Parathyroid adenoma (tissue), 2 donors: ENCODE measurements around the gene PDE7B.

ENCODE experiments used
- H2AFZ ChIP-seq: fragments of 300-600 bp; sonication (generic); one replicate; pipeline ENCODE4 v1.7.0; 2017; ENCODE audit warnings: antibody characterized with exemption, mild to moderate bottlenecking
- H3K27ac ChIP-seq: fragments of 300-600 bp; sonication (generic); one replicate; pipeline ENCODE4 v1.7.0; 2017
- H3K27me3 ChIP-seq: fragments of 300-600 bp; sonication (generic); one replicate; pipeline ENCODE4 v1.7.0; 2017; ENCODE audit warnings: low read length; ENCODE audit not compliant: control insufficient read depth, insufficient read depth
- H3K36me3 ChIP-seq: fragments of 300-600 bp; sonication (generic); one replicate; pipeline ENCODE4 v1.7.0; 2017; ENCODE audit warnings: low read length; ENCODE audit not compliant: control insufficient read depth, insufficient read depth
- H3K4me1 ChIP-seq: fragments of 300-600 bp; sonication (generic); one replicate; pipeline ENCODE4 v1.7.0; 2017; ENCODE audit warnings: control low read depth
- H3K4me2 ChIP-seq: fragments of 300-600 bp; sonication (generic); one replicate; pipeline ENCODE4 v1.7.0; 2017; ENCODE audit warnings: low read length
- H3K4me3 ChIP-seq: fragments of 300-600 bp; sonication (generic); one replicate; pipeline ENCODE4 v1.7.0; 2017; ENCODE audit warnings: low read depth, low read length
- H3K79me2 ChIP-seq: fragments of 300-600 bp; sonication (generic); one replicate; pipeline ENCODE4 v1.7.0; 2017; ENCODE audit warnings: control low read depth
- H3K9ac ChIP-seq: fragments of 300-600 bp; sonication (generic); one replicate; pipeline ENCODE4 v1.7.0; 2017; ENCODE audit warnings: mild to moderate bottlenecking
- H3K9me3 ChIP-seq: fragments of 300-600 bp; sonication (generic); one replicate; pipeline ENCODE4 v1.7.0; 2017; ENCODE audit warnings: low read length; ENCODE audit not compliant: control insufficient read depth
- TF ChIP-seq, protein P1 (sequence below): fragments of 300-600 bp; sonication (generic); IDR thresholded peaks from one replicate; pipeline ENCODE4 v1.7.0; 2017; ENCODE audit warnings: antibody characterized with exemption, mild to moderate bottlenecking
- donor health status: primary hyperparathyroidism.

PDE7B gene

GRCh38 chr6:136037242-136037875 is 185.9 kb downstream of the PDE7B start:
- no peak overlapping the region for H2AFZ ChIP-seq
- H3K4me1 ChIP-seq: no peaks in the 10 kb centered on the region
- H3K79me2 ChIP-seq: no peaks in the 10 kb centered on the region
- peak overlapping the region; percentile 58 for H3K27ac ChIP-seq
- no peak overlapping the region for H3K4me2 ChIP-seq
- no peaks in the 10 kb centered on the region for H3K27me3 ChIP-seq
- no peaks in the 10 kb centered on the region for H3K9me3 ChIP-seq
- H3K9ac ChIP-seq: no peak overlapping the region
- no peak overlapping the region for H3K4me3 ChIP-seq
- no peaks in the 10 kb centered on the region for H3K36me3 ChIP-seq
- TF ChIP-seq, protein P1, sequence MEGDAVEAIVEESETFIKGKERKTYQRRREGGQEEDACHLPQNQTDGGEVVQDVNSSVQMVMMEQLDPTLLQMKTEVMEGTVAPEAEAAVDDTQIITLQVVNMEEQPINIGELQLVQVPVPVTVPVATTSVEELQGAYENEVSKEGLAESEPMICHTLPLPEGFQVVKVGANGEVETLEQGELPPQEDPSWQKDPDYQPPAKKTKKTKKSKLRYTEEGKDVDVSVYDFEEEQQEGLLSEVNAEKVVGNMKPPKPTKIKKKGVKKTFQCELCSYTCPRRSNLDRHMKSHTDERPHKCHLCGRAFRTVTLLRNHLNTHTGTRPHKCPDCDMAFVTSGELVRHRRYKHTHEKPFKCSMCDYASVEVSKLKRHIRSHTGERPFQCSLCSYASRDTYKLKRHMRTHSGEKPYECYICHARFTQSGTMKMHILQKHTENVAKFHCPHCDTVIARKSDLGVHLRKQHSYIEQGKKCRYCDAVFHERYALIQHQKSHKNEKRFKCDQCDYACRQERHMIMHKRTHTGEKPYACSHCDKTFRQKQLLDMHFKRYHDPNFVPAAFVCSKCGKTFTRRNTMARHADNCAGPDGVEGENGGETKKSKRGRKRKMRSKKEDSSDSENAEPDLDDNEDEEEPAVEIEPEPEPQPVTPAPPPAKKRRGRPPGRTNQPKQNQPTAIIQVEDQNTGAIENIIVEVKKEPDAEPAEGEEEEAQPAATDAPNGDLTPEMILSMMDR: no peak

DNA sequence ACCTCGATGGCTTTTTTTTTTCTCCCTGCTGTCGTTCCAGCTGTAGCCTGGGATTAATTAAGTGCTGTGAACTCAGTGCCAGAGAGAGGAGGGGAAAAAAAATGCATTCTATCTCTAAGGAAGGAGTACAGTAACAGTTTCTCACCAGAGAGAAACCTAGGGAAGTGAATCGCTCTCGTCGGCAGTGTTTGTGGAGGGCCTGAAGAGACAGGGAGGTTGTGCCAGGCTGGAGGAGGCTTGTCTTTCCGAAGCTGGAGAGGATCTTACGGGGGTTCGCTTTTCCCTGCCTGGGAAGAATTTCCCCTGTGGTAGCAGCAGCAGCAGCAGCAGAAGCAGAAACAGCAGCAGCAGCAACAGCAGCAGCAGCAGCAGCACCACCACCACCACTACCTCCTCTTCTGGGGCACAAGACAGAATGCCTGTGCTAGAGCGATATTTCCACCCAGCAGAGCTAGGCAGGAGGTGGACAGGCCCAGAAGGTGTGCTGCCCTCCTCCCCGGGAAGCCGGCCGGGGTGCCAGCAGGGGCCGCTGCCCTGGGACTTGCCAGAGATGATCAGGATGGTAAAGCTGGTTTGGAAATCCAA is 186.5 kb downstream of the PDE7B start:
- Histone ChIP-seq H3K27ac (peak overlapping the region; percentile 58), H3K36me3 (no peaks in the 10 kb centered on the region), H3K4me2 (no peak overlapping the region), H3K27me3 (no peaks in the 10 kb centered on the region), H3K9me3 (no peaks in the 10 kb centered on the region), H3K79me2 (no peaks in the 10 kb centered on the region), H3K4me1 (no peaks in the 10 kb centered on the region), H2AFZ (no peak overlapping the region), H3K4me3 (peak overlapping the region; percentile 20), H3K9ac (no peak overlapping the region)
- TF ChIP-seq, protein P1: no peak

DNA sequence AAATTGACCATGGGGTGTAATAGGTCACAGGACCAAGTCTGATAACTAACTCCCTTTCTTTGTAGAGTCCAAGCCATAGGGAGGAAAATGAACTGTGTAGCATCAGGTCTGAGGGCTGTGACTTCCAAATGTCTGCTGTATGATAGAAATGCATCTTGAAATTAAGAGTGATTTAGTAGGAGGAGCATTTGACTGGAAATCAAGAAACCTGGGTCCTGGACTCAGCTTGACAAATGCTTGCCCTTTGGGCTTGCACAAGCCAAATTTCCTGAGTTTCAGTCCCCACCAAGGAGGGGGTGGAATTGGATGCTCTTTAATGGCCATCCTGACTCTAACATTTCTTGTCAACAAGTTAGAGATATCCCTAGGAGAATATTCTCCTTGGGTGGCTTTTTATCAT is 187.0 kb downstream of the PDE7B start:
- Histone ChIP-seq H3K4me3 (peak overlapping the region; percentile 24), H3K27ac (peak overlapping the region; percentile 58), H3K9ac (no peak overlapping the region), H3K4me1 (no peaks in the 10 kb centered on the region), H3K9me3 (no peaks in the 10 kb centered on the region), H3K79me2 (no peaks in the 10 kb centered on the region), H3K27me3 (no peaks in the 10 kb centered on the region), H3K36me3 (no peaks in the 10 kb centered on the region), H3K4me2 (peak overlapping the region; percentile 7), H2AFZ (no peak overlapping the region)
- TF ChIP-seq, protein P1: no peak

GRCh38 chr6:136039185-136039584 is 187.7 kb downstream of the PDE7B start:
- H3K4me3 ChIP-seq: peak overlapping the region; percentile 24
- no peak overlapping the region for H3K9ac ChIP-seq
- no peak overlapping the region for H2AFZ ChIP-seq
- TF ChIP-seq, protein P1: no peak
- peak overlapping the region; percentile 58 for H3K27ac ChIP-seq
- H3K9me3 ChIP-seq: no peaks in the 10 kb centered on the region
- H3K27me3 ChIP-seq: no peaks in the 10 kb centered on the region
- H3K4me2 ChIP-seq: peak overlapping the region; percentile 7
- no peaks in the 10 kb centered on the region for H3K36me3 ChIP-seq
- no peaks in the 10 kb centered on the region for H3K79me2 ChIP-seq
- H3K4me1 ChIP-seq: no peaks in the 10 kb centered on the region

- Histone ChIP-seq H3K9ac (no peak overlapping the region), H3K9me3 (no peaks in the 10 kb centered on the region), H3K4me2 (no peak overlapping the region), H2AFZ (no peak overlapping the region), H3K36me3 (no peaks in the 10 kb centered on the region), H3K4me3 (no peak overlapping the region), H3K4me1 (no peaks in the 10 kb centered on the region), H3K27ac (peak overlapping the region; percentile 47), H3K79me2 (no peaks in the 10 kb centered on the region), H3K27me3 (no peaks in the 10 kb centered on the region)
- TF ChIP-seq, protein P1: no peak
Measured at GRCh38 chr6:136050475-136050874, 199.0 kb downstream of the PDE7B start.
